ENCODE data around the gene HNF4A.
"Not testable (repeated sequence)": the region's sequence is repeated elsewhere in the genome, so short reads cannot be mapped to it uniquely, and the experiment has no call there.

The HNF4A gene

DNA sequence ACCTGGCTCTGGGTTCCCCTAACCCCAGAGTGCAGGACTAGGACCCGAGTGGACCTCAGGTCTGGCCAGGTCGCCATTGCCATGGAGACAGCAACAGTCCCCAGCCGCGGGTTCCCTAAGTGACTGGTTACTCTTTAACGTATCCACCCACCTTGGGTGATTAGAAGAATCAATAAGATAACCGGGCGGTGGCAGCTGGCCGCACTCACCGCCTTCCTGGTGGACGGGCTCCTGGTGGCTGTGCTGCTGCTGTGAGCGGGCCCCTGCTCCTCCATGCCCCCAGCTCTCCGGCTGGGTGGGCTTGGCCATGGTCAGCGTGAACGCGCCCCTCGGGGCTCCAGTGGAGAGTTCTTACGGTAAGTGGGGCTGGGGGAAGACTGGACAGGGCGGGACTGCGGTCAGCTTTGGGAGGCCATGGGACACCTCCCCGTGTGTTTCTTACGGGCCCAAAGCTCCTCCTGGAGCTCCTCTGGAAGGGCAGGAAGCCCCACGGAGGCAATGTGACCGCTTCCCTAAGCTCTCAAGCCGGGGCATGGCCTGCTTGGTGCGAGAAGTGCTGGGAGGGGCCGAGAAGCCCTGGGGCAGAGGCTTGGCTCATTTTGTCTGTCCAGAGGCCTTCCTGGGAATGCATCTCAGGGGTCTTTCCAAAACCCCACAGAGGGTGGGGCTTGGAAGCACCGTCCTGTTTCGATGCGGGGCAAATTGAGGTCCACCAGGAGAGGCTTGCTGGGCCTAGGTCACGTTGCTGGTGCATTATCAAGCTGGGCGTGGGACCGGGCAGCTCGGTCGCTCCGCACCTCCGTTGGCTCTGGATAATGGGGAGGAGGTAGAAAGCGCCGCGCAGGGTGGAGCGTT lies at the start of gene HNF4A:
Gene HNF4A (plus strand): TSS at position 202 of the 855 bp plus-strand sequence. CDS start 106 bp downstream, at position 308.
- DNase-seq (ENCODE audit: low read depth in 2 of 2, low spot score in 1 of 2), result no peak

DNA sequence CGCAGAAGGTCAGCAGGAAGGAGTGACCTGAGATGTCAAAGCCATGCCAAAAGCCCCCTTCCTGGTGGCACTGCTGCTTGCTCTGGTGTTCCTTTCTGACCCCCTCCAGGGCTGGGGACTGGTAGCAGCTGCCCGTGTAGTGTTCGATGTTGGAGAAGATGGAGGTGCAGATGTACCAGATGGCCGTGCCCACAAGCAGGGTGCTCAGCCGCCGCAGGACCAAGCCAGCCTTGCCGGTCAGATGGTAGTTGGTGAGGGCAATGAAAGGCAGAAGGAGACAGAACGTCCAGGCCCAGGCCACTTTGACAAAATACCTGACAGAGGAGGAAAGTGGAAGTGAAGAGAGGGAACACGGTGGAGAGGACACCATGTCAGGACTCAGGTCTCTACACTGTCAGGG lies 48.6 kb upstream of the HNF4A start:
- DNase-seq (ENCODE audit: low read depth in 2 of 2, low spot score in 1 of 2), result no peak

DNA sequence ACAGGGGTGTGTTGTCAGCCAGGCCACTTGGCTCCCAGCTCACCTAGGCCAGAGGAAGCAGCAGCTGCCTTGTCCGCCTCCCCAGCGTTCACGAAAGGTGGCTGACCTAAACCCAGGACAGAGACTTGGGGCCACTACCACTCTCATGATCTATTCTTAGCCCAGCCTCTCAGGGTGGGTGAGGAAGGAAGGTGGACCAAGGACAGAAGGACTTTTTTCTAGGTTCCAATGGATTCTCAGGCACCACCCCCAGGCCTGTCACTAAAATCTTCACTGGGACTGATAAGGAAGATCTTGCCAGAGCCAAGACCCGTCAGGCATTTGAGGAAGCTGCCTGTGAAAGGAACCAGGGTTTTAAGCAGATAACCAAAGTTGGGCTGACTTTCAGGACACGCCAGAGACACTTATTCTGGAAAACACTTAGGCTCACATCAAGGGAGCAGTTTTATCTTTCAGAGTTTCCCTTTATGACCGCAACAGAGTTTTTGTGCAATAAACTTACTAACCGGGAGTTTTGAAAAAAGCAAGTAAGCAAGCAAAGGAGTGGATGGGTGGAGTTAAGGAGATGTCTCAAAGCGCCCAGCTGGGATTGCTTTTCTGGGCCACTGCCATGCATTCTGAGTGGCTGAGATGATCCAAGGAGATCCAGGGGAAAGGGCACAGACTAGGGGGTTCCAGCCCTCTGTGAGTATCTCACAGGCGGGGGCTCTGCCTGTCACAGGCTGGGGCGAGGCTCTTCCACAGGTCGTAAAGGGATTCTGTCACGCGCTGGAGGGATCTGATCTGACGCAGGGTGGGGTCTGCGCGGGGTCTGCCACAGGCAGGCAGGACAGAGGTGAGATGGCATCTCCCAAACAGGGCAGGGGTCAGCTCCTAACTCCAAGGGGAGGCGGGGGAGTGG lies 45.5 kb upstream of the HNF4A start:
- DNase-seq (ENCODE audit: low read depth in 2 of 2, low spot score in 1 of 2), result no peak

DNA sequence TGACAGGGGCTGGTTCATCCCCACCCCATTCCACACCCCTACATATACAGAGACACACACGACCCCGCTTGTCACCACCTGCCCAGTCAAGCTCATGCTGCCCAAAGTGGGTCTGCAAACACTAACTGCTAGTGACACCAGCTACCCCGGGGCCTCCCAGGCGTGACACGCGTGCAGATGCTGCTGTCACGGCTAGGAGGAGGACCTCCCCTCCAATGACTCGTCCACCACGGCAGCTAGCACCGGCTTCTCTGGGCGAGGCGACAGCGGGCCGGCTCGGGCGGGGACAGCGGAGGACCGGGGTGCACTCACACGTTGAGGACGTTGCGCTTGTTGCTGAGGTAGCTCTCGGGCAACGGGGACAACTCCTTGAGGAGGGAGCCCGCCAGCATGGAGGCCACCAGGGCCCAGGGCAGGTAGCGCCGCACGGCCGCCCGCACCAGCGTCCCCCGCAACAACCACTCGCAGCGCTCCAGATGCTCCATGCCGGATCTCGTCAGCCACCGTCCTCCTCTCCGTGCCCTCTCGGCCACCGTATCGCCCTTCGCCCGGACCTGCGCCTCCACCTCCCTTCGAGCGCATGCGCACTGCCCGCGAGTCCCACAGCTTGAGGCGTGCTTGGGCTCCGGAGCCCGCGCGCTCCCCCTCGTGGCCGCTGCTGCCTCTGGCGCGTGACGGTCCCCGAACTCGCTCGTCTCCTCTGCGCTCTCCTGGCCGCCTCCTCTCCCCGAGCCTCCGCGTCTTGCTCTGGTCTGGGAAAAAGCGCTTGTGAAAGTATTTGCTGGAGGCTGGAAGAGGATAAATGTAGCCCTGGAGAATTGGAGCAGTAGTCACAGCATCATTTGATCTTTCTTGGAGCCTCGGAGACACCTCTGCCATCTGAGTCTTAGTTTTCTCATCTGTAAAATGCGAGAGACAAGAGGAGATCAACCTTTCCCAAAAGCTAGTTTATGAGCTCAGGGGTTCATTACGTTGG lies 44.5 kb upstream of the HNF4A start, which contains the start of gene FITM2:
Gene FITM2 (minus strand): TSS at position 539 of the 976 bp plus-strand sequence. CDS start 54 bp downstream, at position 485.
- DNase-seq (ENCODE audit: low read depth in 2 of 2, low spot score in 1 of 2), result peak; percentile 88 to 97

DNA sequence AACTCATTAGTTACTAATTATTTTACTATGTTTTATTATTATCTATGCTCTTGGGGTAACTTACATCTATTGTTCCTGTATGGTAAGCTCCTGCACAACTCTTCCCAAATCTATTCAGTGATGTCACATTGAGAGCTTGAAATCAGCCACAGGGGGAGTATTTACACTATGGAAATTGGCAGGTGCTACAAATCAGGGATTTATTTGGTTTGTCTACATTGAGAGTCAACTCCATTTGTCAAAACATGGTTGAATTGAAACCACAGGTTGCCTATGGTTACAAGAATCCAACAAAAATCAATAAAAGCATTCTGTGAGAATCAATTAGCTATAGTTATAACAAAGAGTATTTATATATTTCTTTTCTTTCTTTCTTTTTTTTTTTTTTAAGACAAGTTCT lies 40.6 kb upstream of the HNF4A start:
- DNase-seq (ENCODE audit: low read depth in 2 of 2, low spot score in 1 of 2), result no peak

DNA sequence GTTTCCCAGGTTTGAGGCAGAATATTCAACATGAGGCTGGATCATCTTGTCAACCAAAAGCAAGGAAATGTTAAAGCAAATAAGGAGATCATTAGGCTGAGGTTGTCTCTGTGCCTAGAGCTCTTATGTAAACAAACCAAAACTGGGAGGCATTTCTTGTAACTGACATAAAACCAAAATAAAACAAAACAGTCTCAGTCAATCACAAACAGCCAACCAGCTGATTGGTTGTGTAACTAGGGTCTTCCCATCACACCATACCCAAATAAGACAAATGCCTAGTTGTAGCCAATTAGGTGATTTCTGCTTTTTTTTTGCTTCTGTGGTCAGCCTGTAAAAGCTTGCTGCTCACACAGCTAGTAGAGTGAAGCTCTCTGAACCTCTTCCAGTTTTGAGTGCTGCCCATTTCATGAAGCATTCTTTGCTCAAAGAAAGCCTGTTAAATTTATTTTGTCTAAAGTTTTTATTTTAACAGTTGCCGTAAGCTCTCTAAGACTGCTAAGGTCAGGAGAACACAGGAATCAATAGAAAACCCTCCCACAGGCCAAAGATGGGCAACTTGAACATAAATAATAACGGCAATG lies 35.6 kb upstream of the HNF4A start:
- DNase-seq (ENCODE audit: low read depth in 2 of 2, low spot score in 1 of 2), result no peak

DNA sequence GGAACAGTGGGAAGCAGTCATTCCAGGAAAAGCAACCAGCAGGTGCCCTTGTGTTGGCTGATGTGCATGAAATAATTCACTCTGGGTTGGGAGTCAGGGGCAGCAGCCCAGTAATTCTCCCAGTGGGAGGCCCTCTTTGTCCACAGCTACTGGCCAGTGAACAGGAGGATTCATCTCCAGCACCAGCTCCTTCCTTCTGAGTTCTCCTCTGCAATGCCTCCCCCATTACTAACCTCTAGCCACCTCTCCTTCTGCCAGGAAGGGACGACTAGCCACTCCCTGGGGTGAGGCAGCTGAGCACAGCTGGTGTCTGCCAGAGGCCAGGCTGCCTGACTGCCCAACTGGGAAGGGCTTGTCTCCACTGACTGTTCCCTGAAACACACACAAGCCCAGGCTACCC lies 31.2 kb upstream of the HNF4A start:
- DNase-seq (ENCODE audit: low read depth in 2 of 2, low spot score in 1 of 2), result no peak

DNA sequence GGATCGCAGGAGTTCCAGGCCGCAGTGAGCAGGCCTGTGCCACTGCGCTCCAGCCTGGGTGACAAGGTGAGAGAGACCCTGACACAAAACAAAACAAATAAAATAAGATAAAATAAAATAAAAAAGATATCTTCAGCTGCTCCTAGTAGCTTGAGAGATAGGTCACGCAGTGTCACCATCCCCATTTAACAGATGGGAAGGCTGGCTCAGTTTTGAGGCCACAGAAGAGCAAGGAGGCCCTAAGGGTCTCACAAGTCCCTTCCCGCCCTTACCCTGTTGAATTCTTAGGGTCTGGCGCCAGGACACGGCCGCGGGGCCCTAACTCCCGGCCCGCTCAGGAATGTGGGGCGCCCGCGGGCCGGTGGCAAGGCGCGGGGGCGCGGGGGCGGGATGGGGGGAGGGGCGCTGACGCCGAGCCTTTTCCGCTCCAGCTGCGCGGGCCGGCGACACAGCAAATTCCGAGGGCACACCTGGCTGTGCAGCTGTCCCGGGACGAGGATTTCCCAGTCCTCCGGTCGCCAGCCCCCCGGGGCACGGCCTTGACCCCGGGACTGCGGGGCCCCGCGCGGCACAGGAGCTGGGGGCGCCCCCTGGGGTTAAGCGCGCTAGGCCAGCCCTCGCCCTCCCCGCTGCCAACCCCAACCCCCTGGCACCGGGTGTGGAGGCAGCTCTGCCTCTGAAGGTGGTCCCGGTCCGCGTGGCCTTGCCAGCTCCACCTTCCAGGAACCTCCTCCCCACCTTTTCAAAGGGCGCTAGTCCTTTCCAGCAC lies 28.9 kb upstream of the HNF4A start:
- no peak for DNase-seq (ENCODE audit: low read depth in 2 of 2, low spot score in 1 of 2)

DNA sequence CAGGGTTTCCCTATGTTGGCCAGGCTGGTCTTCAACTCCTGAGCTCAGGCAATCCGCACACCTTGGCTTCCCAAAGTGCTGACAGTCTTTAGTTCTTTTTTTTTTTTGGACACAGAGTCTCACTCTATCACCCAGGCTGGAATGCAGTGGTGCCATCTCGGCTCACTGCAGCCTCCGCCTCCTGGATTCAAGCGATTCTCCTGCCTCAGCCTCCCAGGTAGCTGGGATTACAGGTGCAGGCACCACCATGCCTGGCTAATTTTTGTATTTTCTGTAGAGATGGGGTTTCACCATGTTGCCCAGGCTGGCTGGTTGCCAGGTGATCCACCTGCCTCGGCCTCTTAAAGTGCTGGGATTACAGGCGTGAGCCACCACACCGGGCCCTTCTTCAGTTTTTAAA lies 27.8 kb upstream of the HNF4A start:
- not testable (repeated sequence) for DNase-seq (ENCODE audit: low read depth in 2 of 2, low spot score in 1 of 2)

DNA sequence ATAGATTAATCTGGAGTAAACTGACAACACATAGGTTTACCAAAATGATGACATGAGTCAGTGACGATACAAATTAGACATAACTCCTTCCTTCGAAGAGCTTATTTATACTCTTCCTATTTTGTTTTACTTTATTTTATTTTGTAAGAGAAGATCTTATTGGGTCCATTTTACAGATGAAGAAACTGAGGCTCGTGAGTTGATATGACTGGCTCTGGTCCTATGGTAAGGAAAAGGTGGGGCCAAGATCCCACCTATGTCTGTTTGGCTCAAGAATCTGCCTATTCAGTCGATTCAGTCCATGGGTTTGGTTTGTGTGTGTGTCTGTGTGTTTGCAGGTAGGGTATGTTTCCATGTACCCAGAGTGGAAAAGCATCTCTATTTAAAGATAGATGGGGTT lies 27.1 kb upstream of the HNF4A start:
- DNase-seq (ENCODE audit: low read depth in 2 of 2, low spot score in 1 of 2), result no peak

DNA sequence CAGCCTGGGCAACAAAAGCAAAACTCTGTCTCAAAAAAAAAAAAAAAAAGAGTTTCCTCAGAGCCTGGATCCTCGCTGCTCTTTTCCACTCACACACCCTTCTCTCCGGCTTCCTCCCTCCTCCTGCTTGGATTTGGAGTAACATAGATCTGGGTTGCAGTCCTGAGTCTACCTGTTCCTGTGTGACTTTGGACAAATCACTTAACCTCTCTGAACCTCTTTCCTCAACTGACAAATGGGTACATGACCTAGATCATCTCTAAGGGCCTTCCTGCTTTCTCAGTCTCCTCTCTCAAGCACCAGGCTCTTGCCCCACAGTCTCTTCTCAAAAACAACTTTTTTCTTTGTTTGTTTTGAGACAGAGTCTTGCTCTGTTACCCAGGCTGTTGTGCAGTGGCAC lies 24.3 kb upstream of the HNF4A start:
- no peak for DNase-seq (ENCODE audit: low read depth in 2 of 2, low spot score in 1 of 2)

DNA sequence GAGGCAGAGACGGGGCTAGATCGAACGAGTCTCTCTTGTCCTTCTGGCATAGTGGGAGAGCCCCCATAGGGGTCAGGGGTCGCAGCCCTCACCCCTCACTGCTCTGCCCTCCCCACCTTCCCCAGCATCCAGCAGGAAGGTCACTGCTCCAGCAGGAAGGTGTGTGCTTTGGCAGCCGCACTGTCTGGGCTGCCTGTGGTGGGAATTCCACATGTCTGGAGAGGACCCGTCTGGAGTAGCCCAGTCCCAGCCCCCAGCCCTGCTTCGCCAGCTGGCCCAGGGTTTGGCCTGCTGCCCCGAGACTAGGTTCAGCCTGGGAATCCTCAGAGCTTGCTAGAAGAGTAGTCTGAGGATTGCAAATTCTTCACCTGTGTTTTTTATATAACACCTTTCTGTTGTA lies 21.2 kb upstream of the HNF4A start:
- no peak for DNase-seq (ENCODE audit: low read depth in 2 of 2, low spot score in 1 of 2)

DNA sequence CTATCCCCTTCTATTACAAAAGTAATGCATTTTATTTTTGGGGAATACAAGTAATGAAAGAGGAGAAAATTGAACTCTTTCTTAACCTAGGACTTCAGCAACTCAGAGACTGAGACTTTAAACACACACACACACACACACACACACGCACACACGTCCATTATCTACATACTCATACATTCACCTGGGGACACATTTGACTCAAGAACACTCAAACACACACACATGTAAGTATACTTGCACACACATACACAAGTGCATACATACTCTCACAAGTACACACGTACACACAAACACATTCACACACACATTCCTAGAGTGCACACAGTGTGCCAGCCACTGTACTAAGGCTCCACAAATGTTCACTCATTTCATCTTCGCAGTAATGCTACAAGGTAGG lies 20.8 kb upstream of the HNF4A start:
- DNase-seq (ENCODE audit: low read depth in 2 of 2, low spot score in 1 of 2), result no peak

DNA sequence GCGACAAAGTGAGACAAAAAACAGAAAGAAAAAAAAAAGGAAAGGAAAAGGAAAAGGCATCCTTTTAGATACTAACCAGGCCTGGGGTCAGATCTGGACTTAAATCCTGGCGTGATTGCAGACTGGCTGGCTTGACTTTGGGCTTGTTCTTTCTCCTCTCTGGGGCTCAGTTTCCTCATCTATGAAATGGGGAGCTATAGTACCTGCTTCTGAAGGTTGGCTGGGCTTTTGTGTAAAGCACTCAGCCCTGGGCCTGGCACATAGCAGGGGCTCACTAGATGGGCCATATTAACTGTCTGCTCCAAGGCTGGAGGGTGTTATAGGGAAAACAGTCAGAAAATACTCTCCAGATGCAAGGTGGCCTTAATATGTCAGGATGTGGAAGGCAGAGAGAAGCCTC lies 19.8 kb upstream of the HNF4A start:
- no peak for DNase-seq (ENCODE audit: low read depth in 2 of 2, low spot score in 1 of 2)

DNA sequence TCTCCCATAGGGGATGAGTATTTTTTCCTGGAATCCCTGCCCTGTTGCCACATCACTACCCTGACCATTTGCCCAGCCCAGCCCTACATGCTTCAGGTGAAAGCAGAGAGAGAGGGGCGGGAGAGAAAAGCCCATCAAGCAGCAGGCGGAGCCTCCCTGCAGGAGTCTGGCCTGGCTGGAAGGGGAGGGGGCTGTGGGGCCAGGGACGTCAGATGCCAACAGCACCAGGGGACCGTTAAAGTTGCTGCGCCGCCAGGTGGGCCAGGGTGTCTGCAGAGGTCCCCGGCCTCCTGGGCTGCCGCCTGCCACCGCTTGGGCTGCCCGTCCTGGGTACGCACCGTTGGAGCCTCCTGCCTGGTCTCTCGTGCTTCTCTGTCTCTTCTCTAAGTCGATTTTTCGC lies 19.4 kb upstream of the HNF4A start:
- no peak for DNase-seq (ENCODE audit: low read depth in 2 of 2, low spot score in 1 of 2)

DNA sequence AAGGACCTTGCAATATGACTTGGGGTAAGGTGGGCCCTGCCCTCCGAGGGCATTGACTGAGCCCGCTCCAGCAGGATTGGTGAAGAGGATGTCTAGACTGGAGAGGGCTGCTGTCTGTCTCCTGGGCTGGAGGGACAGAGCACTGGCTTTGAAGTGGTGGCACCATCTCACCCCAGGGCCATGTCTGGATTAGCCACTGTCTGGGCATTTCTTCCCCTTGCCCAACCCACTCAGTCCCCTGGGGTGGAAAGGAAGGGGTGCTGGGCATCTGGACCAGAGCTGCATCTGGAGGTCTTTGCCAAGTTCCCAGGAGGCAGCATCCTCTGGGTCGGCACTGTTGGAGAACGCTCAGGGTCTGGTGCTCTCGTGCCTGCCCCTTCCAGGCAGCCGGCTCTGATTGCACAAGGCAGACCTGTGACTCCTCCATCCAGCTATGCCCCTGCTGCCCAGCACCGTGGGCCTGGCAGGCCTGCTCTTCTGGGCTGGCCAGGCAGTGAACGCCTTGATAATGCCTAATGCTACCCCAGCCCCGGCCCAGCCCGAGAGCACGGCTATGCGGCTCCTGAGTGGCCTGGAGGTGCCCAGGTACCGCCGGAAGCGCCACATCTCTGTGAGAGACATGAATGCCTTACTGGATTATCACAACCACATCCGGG lies 18.6 kb upstream of the HNF4A start, which contains the start of gene R3HDML:
Gene R3HDML (plus strand): TSS at position 319 of the 656 bp plus-strand sequence. CDS start 115 bp downstream, at position 434.
- DNase-seq (ENCODE audit: low read depth in 2 of 2, low spot score in 1 of 2), result no peak

DNA sequence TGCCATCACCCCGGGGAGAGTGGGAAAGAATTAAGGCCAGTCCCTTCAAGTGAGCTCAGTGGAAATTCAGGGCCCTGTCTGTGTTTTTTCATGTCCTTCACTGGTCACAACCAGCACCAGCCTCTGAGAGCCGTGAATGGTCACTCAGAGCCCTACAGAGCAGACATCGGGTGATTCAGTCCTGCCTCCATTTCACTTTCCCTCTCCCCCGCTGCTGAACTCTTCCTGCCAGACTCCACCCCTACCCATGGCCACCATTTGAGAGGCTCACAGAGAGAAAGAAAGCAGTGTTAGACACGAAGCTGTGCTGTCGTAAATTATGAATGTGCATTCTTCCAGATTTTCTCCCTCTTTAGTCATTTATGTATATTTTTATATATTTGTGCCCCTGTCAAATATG lies 13.3 kb upstream of the HNF4A start:
- no peak for DNase-seq (ENCODE audit: low read depth in 2 of 2, low spot score in 1 of 2)

DNA sequence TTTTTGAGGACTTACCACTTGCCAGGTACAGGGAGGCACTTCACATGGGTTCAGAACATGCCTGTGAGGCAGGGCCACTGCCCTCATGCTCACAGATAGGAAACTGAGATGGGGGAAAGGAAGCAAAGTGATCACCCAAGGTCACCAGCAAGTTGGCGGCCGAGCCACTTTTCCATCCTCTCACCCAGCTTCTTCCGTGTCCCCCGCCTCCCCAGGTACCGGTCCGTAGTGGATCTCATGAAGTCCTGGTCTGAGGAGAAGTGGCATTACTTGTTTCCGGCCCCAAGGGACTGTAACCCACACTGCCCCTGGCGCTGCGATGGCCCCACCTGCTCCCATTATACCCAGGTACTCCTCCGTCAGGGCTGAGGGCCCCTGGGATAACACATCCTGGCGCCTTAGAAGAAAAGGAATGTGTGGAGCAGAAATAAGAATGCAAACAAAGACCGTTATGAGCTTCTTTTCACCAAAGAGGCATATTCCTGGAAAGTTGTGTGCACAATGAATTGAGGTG lies 12.3 kb upstream of the HNF4A start:
- DNase-seq (ENCODE audit: low read depth in 2 of 2, low spot score in 1 of 2), result no peak

DNA sequence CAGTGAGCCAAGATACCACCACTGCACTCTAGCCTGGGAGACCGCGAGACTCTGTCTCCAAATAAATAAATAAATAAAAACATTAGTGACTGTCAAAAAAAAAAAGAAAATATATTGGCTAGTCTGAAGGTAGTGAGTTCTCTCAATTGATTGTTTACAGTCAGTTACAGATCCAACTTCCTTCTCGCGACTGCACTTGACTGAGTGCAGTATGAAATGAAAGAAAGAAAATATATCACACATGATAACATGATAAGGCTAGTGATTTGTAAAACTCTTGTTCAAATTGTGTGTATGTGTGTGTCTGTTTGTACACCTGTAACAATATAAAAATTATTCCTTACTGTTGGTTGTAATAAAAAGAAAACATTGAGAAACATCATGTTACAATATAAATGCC lies 10.8 kb upstream of the HNF4A start:
- DNase-seq (ENCODE audit: low read depth in 2 of 2, low spot score in 1 of 2), result no peak
